NCI-H510A (cell line): ENCODE data around the gene RASAL1.

ENCODE experiments used
- DNase-seq: peaks from one replicate; lab custom pipeline; 2025; lab: John Stamatoyannopoulos, UW

Gene RASAL1

DNA sequence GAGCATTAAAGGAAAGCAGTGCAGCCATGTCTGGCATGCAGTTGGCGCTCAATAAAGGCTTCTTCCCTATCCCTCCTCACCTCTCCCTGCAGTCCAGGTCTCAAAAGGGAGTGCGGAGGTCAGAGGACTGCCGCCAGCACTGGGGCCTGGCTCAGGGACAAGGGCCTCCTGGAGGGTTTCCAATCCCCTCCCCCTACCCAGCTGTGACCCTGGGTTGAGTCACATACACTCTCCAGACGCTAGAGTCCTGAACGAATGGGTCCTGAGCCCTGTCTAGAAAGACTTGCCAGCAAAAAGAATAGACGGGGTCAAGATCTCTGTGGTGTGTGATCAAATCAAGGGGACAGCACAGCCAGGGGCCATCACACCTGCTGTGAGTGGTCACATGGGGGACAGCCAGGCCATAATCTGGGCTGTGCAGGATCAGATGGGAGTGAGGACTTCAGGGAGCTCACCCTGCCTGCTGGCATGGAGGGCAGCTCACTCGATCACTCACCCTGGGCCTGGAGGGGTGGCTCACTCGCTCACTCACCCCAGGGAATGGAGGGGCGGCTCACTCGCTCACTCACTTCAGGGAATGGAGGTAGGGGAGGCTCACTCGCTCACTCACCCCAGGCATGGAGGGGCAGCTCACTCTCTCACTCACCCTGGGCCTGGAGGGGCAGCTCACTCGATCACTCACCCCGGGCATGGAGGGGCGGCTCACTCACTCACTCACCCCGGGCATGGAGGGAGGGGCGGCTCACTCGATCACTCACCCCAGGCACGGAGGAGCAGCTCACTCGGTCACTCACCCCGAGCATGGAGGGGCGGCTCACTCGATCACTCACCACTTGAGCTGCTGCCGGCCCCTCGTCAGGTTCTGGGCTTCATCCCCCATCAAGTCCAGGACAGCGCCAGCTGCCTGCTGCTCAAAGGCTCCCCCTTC lies 26.8 kb upstream of the RASAL1 start:
- DNase-seq: no peak

DNA sequence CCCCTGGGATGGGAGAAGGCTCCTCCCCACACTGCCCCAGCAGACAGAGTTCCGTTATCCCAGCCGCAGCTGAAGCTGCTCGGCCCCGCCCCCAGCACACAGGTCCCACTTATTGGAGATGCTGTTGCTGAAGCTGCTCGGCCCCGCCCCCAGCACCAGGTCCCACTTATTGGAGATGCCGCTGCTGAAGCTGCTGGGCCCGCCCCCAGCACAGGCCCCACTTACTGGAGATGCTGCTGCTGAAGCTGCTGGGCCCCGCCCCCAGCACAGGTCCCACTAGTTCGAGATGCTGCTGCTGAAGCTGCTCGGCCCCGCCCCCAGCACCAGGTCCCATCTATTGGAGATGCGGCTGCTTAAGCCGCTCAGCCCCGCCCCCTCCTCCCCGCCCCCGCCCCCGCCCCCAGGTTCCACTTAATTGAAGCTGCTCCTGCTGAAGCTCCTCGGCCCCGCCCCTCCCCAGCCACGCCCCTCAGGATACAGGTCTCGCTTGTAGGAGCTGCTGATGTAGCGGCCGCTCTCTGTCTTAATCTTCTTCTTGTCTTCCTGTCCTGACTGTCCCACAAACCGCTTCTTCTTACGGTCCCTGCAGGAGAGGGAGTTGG lies 26.0 kb upstream of the RASAL1 start:
- DNase-seq: peak; percentile 93

DNA sequence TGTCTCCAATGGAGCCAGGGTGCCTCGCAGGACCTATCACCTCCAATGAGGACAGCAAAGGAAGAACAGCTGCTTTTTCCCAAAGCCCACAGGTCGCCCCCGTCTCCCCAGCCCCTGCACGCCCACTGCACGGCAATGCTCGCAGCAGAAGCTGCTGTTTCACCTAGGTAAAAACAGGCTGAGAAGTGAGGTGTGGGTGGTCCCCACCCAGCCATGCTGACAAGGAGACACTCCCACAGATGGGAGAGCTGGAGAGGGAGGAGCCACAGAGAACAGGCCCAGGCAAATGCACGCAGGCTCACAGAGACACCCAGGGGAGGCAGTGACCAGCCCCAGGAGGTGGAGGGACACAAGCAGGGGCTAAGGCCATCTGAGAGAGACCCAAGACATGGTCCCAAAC lies 24.4 kb upstream of the RASAL1 start:
- DNase-seq: no peak

DNA sequence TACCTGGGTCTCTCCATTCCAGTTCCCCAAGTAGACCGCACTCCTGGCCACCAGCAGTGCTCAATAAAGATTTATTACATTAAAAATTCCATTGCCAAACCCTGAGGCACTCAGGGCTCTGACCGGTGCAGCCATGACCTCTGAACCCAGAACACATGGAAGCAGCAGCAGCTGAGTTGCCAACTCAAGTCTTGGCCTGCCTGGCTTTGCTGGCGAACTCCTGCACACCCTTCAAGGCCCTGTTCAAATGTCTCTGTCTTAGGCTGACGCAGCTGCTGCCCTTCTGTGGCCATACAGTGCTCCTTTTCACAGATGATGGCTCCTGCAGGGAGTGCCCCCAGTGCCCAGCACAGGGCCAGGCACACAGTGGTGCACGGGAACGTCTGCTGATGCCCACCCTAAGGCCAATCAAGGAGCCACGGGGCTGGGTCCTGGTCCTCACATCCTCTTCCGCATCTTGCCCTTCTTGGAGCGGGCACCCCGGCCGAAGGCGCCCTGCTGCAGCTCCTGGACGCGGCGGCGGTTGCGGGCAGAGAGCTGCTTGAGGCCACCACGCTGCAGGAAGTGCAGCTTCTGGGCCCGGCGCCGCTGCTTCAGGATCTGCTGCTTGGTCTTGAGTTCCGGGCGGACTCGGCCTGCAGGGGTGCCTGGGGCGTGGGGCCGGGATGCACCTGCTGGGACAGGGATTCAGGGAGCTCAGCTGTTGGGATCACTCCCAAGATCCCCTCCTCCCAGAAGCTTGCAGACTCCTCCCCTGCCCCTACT lies 23.1 kb upstream of the RASAL1 start:
- DNase-seq: no peak

DNA sequence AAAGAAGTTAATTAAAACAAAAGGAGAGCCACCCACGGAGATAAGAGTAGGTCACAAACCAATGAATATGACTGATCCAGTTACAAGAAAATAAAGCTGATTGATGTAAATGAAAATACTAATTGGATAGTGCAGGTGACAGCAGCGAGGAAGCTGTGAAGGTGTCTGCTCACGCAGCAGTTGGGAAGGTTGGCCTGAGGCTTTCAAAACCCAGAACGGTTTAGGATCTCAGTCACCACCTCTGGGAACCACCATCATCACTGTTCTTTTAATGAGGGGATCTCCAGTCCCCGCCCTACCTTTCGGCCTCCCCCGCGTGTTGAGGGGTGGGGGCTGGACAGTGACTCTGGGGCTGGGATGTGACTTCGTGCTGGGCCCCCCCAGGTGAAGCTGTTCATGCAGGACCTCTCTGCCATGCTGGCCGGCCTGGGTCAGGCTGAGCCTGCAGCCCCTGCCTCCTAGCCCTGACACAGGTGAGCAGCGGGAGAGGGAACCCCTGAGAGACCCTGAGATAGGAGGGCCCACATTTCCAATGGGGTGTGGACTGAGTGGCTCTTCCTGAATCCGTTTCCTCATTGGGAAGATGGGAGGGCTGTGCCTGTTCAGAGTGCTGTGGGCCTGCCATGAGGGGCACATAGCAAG lies 21.8 kb upstream of the RASAL1 start:
- no peak for DNase-seq

DNA sequence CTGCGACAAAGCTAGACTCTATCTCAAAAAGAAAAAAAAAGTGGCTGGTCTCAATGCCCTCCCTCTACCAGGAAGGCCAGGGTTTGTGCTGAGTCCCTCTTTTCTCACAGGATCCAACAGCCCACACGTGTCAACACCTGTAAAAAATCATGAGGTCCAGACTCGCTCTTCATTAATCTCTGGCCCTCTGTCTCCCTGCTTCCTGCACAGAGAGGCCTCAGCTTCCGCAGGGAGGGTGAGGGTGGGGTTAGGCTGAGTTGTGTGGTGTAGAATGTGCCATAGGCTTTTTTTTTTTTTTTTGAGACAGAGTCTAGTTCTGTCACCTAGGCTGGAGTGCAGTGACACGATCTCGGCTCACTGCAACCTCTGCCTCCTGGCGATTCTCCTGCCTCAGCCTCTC lies 20.1 kb upstream of the RASAL1 start:
- DNase-seq: no peak

DNA sequence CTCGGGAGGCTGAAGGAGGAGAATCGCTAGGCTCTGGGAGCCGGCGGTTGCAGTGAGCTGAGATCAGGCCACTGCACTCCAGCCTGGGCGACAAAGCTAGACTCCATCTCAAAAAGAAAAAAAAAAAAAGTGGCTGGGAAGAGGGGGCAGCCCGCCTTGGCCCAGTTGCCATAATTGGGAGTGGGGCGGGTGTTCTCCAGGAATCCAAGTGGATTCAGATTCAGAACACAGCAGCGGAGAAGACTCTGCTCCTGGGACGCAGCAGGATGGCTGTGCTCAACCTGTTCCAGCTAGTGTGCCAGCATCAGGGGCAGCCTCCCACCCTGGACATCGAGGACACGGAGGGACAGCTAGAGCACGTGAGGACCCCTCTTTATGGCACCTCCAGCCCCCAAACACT lies 19.5 kb upstream of the RASAL1 start:
- DNase-seq: no peak

DNA sequence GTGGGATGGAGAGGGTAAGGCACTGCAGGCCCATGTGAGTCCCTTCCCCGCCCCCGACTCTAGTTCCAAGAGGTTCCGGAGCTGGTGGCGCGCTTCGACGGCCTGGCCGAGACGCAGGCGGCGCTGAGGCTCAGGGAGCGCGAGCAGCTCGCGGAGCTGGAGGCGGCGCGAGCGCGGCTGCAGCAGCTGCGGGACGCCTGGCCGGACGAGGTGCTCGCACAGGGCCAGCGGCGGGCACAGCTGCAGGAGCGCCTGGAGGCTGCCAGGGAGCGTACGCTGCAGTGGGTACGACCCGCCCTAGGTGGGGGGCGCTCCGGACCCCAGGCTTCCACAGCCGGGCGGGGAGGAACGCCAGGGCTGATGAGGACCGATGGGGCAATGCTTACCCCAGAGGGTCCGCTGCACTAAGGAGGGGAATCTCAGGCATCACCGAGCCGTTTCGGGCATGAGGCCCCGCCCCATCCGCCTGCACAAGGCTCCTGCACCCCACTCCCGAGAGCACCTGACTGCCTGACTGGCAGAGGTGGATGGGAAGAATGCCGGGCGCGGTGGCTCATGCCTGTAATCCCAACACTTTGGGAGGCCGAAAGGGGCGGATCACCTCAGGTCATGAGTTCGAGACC lies 18.9 kb upstream of the RASAL1 start:
- DNase-seq: peak; percentile 42

DNA sequence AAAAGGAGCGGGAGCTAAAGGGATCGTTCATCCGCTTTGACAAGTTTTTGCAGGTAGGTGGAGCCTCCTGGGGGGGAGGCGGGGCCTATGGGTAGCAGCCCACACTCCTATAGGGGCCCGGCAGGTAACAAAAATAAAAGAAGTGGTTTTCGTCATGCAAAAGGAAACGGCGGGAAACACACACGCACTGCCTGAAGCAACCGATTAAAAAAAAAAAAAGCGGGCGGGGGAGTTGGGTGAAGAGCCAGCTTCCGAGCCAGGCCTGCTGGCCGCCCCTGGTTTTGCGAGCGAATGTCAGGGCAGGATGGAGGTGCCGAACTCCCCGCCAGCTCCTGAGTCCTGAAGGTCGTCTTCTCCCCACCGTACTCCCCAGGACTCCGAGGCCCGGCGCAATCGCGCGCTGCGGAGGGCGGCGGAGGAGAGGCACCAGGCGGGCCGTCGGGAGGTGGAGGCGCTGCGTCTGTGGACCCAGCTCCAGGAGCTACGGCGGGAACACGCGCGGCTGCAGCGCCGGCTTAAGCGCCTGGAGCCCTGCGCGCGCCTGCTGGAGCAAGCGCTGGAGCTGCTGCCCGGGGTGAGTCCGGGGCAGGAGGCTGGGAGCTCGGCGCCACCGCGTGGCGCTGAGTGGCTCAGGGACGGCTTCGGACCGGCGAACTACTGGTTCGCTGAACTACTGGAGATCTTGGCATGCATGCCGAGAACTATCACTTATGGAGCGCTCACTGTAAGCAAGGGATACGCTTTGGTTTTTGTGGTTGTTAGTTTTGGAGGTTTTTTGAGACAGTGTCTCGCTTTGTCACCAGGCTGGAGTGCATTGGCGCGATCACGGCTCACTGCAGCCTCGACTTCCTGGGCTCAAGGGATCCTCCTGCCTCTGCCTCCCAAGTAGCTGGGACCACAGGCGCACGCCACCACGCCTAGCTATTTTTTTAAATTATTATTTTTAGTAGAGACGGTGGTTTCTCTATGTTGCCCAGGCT lies 17.6 kb upstream of the RASAL1 start:
- DNase-seq: peak; percentile 79

DNA sequence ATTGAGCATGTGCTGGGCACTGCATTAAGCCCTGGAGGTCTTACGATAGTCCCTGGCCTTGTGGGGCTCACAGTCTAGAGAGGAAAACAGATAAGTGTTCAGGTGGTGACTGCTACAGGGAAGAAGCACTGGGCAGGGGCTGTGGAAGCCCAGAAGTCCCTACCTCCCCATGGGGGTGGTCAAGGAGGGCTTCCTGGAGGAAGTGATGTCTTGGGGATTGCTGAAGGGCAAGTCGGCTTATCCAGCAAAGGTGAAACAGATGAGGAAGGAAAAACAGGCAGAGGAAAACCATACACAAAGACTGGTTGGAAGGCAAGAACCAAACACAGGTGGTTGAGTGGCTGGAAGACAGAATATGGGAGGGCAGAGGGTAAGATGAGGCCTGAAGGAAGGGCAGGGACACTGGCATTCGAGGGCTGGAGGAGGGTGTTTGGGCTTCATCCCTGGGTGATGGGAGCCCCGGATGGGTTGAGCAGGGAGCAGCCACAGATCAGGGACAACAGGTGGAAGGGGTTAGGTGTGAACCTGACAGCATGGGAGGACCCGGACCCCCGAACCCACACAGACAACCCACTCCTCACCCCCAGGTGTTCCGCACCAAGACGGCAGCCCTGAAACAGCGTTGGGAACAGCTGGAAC lies 16.8 kb upstream of the RASAL1 start:
- DNase-seq: no peak

DNA sequence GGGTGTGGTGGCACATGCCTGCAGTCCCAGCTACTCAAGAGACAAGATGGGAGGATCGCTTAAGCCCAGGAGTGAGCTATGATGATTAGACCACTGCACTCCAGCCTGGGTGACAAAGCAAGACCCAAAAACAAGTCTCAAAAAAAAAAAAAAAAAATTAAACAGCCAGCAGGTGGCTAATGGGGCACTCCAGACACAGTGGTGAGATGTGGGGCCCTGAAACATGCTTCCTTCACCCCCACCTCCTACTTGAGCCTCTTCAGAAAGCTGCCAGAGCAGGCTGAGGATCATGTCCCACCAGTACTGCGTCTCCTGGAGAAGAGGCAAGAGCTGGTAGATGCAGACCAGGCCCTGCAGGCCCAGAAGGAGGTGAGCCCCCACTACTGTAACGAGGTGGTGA lies 16.1 kb upstream of the RASAL1 start:
- no peak for DNase-seq

DNA sequence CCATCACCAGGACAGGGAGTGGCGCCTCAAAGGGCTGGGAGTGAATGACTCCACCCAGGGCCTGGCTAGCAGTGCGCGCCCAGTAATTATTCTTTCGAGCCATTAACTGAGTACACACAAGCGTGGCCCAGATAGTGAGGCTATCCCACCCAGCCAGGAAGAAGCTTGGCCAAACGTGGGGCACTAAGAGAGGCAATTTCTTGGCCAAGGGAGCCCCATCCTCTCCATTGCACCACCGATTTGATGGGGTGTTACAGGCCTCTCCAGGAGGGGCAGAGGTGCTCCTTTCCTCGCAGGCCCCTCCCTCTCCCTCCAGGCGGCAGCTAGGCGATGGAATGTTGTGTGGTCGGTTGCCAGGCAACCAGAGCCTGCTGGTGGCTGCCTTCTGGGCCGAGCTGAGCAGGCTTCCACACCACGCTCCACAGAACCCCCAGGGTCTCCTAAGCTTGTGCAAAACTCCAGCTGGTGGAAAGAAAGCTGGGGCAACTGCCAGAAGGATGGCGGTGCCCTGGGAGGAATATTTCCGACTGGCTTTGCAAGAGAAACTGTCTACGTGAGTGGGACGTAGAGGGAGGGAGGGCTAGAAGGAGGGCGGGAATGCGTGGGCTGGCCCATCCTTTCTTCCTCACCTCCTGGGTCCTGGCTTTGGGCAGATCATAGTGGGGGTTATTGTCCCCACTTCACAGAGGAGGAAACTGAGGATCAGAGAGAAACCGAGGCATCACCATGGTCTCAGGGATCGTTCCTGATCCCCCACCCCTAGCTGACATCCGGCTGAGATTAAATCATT lies 14.0 kb upstream of the RASAL1 start, which contains the start of gene CFAP73:
TSS of gene CFAP73 (plus strand) at position 364 of the 790 bp plus-strand sequence. CDS start at position 498, 134 bp downstream.
- DNase-seq: peak; percentile 83

DNA sequence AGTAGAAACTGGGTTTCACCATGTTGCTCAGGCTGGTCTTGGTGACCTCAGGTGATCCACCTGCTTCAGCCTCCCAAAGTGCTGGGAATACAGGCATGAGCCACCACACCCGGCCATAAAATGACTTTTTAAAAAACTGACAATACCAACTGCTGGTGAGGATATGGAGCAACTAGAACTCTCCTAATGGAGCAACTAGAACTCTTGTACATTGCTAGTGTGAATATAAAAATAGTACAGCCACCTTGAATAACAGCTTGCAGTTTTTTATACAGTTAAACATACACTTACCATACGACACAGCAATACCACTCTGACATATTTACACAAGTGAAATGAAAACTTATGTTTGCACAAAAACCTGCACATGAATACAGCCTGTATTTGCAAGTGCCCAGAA lies 11.4 kb upstream of the RASAL1 start:
- no peak for DNase-seq

DNA sequence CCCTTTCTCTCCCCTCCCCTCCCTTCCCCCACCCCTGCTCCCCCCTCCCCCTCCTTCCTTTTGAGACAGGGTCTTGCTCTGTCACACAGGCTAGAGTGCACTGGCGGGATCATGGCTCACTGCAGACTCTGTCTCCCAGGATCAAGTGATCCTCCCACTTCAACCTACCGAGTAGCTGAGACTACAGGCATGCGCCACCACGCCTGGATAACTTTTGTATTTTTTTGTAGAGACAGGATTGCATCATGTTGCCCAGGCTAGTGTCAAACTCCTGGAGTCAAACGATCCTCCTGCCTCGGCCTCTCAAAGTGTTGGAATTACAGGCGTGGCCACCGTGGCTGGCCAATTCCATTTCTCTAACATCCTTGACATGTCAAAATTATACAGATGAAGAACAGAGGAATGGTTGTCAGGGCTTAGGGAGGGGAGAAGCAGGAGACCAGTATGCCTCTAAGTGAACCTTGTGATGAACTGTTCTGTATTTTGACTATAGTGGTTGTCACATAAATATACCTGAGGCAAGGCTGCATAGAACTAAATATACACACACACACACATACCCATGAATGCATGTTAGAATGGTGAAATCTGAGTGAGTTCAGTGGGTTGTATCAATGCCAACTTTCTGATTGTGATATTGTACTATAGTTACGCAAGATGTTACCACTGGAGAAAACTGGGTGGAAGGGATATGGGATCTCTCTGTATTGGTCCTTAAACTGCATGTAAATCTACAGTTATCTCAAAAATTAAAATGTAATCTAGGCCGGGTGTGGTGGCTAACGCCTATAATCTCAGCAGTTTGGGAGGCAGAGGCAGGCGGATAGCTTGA lies 10.4 kb upstream of the RASAL1 start:
- DNase-seq: no peak

DNA sequence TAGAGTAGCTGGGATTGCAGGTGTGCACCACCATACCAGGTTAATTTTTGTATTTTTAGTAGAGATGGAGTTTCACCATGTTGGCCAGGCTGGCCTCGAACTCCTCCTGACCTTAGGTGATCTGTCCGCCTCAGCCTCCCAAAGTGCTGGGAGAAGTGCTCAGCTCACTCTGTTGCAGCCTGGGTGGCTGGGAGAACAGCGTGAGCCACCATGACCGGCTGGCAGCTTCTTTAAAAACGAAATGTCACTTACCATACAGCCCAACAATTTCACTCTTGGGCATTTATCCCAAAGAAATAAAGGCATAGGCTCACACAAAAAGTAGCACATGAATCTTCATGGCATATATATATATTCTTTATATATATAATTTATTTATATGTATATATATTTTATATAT lies 9.2 kb upstream of the RASAL1 start:
- DNase-seq: no peak

DNA sequence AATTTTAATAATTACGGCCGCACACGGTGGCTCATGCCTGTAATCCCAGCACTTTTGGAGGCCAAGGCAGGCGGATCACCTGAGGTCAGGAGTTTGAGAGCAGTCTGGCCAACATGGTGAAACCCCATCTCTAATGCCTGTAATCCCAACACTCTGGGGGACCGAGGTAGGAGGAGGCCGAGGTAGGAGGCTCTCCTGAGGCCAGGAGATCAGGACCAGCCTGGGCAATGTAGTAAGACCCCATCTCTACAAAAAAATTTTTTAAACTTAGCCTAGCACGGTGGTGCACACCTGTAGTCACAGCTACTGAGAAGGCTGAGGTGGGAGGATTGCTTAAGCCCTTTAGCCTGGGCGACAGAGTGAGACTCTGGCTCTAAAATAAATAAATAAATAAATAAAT lies 8.4 kb upstream of the RASAL1 start:
- DNase-seq: no peak

DNA sequence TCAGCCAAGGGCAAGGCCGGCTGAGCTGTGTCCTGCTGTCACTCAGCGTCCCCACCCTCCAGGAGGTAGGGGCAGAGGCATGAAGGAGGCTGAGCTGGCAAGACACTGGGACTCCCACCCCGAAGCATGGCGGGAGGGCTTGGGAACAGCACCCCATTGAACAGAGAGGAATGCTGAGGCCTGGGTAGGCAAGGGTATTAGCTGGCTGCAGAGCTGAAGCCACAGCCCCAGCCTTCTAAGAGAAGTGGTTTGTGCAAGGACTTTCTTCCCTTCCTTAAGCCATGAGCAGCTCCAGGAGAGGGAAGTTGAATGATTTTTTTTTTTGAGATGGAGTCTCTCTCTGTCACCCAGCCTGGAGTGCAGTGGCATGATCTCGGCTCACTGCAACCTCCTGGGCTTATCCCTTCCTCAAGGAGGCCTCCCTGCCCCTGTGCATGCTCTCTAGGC lies 7.3 kb upstream of the RASAL1 start:
- no peak for DNase-seq

DNA sequence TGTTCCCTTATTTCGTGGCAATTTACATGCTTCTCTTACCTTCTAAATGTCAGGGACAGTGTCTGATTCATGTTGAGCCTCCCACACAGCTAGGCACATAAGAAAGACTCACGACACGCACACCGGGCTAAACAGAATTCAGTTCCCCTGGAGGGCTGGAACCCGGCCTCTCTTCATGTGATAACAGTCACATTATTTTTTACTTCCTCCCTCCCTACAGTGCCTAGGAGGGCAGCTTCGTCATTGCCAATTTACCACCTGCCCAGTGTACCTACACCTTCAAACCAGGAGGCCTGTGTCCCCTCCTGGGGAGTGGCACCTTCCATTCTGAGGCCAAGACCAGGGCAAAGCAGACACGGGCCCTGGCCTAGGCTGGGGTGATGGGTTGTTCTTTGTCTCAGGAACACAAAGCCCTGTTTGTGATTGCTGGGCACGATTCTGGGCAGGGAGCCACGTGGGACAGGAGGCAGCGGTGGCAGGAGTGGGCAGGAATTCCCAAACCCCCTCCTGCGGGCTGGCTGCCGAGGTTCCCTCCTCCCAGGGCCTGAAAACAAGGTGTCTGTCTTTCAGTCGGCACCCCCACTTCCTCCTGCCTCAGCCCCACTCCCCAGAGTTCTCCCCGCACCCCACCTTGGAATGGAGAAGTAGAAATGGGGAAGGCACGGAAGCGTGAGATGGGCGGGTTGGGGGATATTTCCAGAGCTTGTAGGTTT lies 6.8 kb upstream of the RASAL1 start:
- DNase-seq: no peak
